GM12874 (cell line): ENCODE data around the gene PHETA1.

Source experiments
- CTCF ChIP-seq: IDR thresholded peaks from 2 replicates; pipeline ENCODE4 v1.5.1; 2011; ENCODE audit warnings: low read depth, mild to moderate bottlenecking, control low read depth, low read length, moderate library complexity; ENCODE audit not compliant: insufficient read depth

The PHETA1 gene

GRCh38 chr12:111314953-111315539 lies 53.8 kb downstream of the PHETA1 start:
- TF ChIP-seq CTCF = no peak

- peak; percentile 94 for TF ChIP-seq CTCF
Measured at GRCh38 chr12:111313833-111314259, 55.0 kb downstream of the PHETA1 start.

- no peak for TF ChIP-seq CTCF
Measured at GRCh38 chr12:111312708-111313107, 56.2 kb downstream of the PHETA1 start.

- TF ChIP-seq CTCF = no peak
Measured at GRCh38 chr12:111312016-111312415, 56.9 kb downstream of the PHETA1 start.

GRCh38 chr12:111311011-111311410 lies 57.9 kb downstream of the PHETA1 start:
- no peak for TF ChIP-seq CTCF
